ENCODE measurements around the gene UBASH3B.

DNA sequence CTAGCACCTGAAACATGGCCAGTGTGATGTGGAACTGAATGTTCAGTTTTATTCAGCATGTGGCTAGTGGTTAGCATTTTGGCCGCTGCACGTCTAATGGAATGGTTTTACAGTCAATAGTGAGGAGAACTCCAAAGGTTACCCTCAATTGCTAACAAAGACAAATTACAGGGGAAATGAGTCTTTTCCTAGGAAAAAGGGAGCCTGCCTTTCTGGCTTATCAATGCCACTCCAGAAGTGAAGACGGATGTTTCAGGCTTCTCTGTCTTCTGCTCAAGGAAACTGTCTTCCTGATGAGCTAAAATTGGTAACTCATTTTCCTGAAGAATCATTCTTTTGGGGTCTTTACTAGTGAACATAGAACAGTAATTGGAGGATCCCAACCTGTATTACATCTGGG is 98.5 kb downstream of the UBASH3B start:
- TF ChIP-seq, protein P1, sequence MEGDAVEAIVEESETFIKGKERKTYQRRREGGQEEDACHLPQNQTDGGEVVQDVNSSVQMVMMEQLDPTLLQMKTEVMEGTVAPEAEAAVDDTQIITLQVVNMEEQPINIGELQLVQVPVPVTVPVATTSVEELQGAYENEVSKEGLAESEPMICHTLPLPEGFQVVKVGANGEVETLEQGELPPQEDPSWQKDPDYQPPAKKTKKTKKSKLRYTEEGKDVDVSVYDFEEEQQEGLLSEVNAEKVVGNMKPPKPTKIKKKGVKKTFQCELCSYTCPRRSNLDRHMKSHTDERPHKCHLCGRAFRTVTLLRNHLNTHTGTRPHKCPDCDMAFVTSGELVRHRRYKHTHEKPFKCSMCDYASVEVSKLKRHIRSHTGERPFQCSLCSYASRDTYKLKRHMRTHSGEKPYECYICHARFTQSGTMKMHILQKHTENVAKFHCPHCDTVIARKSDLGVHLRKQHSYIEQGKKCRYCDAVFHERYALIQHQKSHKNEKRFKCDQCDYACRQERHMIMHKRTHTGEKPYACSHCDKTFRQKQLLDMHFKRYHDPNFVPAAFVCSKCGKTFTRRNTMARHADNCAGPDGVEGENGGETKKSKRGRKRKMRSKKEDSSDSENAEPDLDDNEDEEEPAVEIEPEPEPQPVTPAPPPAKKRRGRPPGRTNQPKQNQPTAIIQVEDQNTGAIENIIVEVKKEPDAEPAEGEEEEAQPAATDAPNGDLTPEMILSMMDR (IDR thresholded peaks at IDR 0.05) = no peak
- TF ChIP-seq POLR2A (IDR thresholded peaks at IDR 0.05) = no peak
